HUES48 (cell line): Measurements from ENCODE around the gene GPR34.
"Not testable (repeated sequence)": the region's sequence is repeated elsewhere in the genome, so short reads cannot be mapped to it uniquely, and the experiment has no call there.

ENCODE experiments used
- H3K27ac ChIP-seq: one replicate; pipeline ENCODE4 v1.7.0; 2013; ENCODE audit warnings: low read depth, low read length, inconsistent platforms
- H3K27me3 ChIP-seq: 2 replicates; pipeline ENCODE4 v1.6.1; 2013; ENCODE audit warnings: mild to moderate bottlenecking, low read length; ENCODE audit not compliant: control insufficient read depth, insufficient read depth
- H3K36me3 ChIP-seq: 2 replicates; pipeline ENCODE4 v1.6.1; 2013; ENCODE audit warnings: low read length; ENCODE audit not compliant: control insufficient read depth, insufficient read depth
- H3K4me1 ChIP-seq: 2 replicates; pipeline ENCODE4 v1.6.1; 2013; ENCODE audit warnings: mild to moderate bottlenecking, low read length; ENCODE audit not compliant: control insufficient read depth, insufficient read depth
- H3K4me3 ChIP-seq: 2 replicates; pipeline ENCODE4 v1.5.1; 2013; ENCODE audit warnings: mild to moderate bottlenecking, low read depth, low read length
- H3K9ac ChIP-seq: 2 replicates; pipeline ENCODE4 v1.6.1; 2013; ENCODE audit warnings: mild to moderate bottlenecking, low read depth, low read length, moderate library complexity
- H3K9me3 ChIP-seq: 2 replicates; pipeline ENCODE4 v1.6.1; 2013; ENCODE audit warnings: low read length; ENCODE audit not compliant: control insufficient read depth, insufficient read depth

Gene GPR34

GRCh38 chrX:41688835-41689234 is at the start of gene GPR34:
Gene GPR34, plus strand, starts transcription at chrX:41688973. Its CDS starts 6,661 bp downstream, at chrX:41695634.
- Histone ChIP-seq H3K27me3 (no peaks in the 10 kb centered on the region), H3K27ac (no peak within 1 kb of the TSS), H3K9ac (no peak within 1 kb of the TSS), H3K36me3 (no peaks in the 10 kb centered on the region), H3K9me3 (no peaks in the 10 kb centered on the region), H3K4me1 (no peaks in the 10 kb centered on the region), H3K4me3 (no peak within 1 kb of the TSS)

- H3K27me3 ChIP-seq, H3K27ac ChIP-seq, H3K9ac ChIP-seq, H3K4me3 ChIP-seq, H3K36me3 ChIP-seq: not testable (repeated sequence)
- Histone ChIP-seq H3K9me3 (peaks cover 15% of the 10 kb centered on the region), H3K4me1 (peaks cover 14% of the 10 kb centered on the region)
These were observed 42.6 kb upstream of the GPR34 start for GRCh38 chrX:41646201-41646600.

- Histone ChIP-seq H3K4me3 (no peak overlapping the region), H3K9ac (no peak overlapping the region), H3K36me3 (peaks cover 22% of the 10 kb centered on the region), H3K9me3 (no peaks in the 10 kb centered on the region; the same call in 1 of the 2 replicates), H3K4me1 (peaks cover 7% of the 10 kb centered on the region), H3K27me3 (no peaks in the 10 kb centered on the region), H3K27ac (no peak overlapping the region)
These were observed 35.6 kb upstream of the GPR34 start for GRCh38 chrX:41653125-41653524.

GRCh38 chrX:41655101-41655500 is 33.7 kb upstream of the GPR34 start:
- Histone ChIP-seq H3K27me3 (no peaks in the 10 kb centered on the region), H3K9ac (no peak overlapping the region), H3K9me3 (no peaks in the 10 kb centered on the region; the same call in 1 of the 2 replicates), H3K27ac (no peak overlapping the region), H3K4me1 (peaks cover 7% of the 10 kb centered on the region), H3K4me3 (no peak overlapping the region), H3K36me3 (peaks cover 42% of the 10 kb centered on the region)

GRCh38 chrX:41655631-41656030 is 33.1 kb upstream of the GPR34 start:
- H3K9me3 ChIP-seq = no peaks in the 10 kb centered on the region; the same call in 1 of the 2 replicates
- peaks cover 48% of the 10 kb centered on the region for H3K36me3 ChIP-seq
- no peak overlapping the region for H3K9ac ChIP-seq
- H3K27ac ChIP-seq = no peak overlapping the region
- H3K4me3 ChIP-seq = no peak overlapping the region
- peaks cover 7% of the 10 kb centered on the region for H3K4me1 ChIP-seq
- no peaks in the 10 kb centered on the region for H3K27me3 ChIP-seq

- H3K4me3 ChIP-seq = no peak overlapping the region
These were observed 27.2 kb upstream of the GPR34 start for GRCh38 chrX:41661366-41662095.

GRCh38 chrX:41664375-41664901 is 24.3 kb upstream of the GPR34 start:
- H3K27me3 ChIP-seq = no peaks in the 10 kb centered on the region
- H3K27ac ChIP-seq = no peak overlapping the region
- H3K9ac ChIP-seq = no peak overlapping the region
- no peak overlapping the region for H3K4me3 ChIP-seq
- H3K4me1 ChIP-seq = peaks cover 15% of the 10 kb centered on the region
- H3K9me3 ChIP-seq = no peaks in the 10 kb centered on the region
- H3K36me3 ChIP-seq = peaks cover 28% of the 10 kb centered on the region

More at GRCh38 chrX:41661366-41662095, 27.2 kb upstream of the GPR34 start:
- peaks cover 51% of the 10 kb centered on the region for H3K36me3 ChIP-seq
- H3K9ac ChIP-seq = no peak overlapping the region; the same call in 1 of the 2 replicates
- H3K9me3 ChIP-seq = no peaks in the 10 kb centered on the region
- peaks cover 6% of the 10 kb centered on the region; the same call in 1 of the 2 replicates for H3K4me1 ChIP-seq
- no peak overlapping the region for H3K27ac ChIP-seq
- no peaks in the 10 kb centered on the region for H3K27me3 ChIP-seq

- Histone ChIP-seq H3K27ac (no peak overlapping the region), H3K4me1 (peaks cover 15% of the 10 kb centered on the region), H3K9me3 (no peaks in the 10 kb centered on the region), H3K4me3 (no peak overlapping the region), H3K9ac (no peak overlapping the region), H3K36me3 (peaks cover 23% of the 10 kb centered on the region), H3K27me3 (no peaks in the 10 kb centered on the region)
These were observed 23.9 kb upstream of the GPR34 start for GRCh38 chrX:41664908-41665307.

GRCh38 chrX:41665686-41666085 is 23.1 kb upstream of the GPR34 start:
- Histone ChIP-seq H3K4me3 (no peak overlapping the region), H3K27ac (no peak overlapping the region), H3K9ac (no peak overlapping the region), H3K27me3 (no peaks in the 10 kb centered on the region), H3K4me1 (peaks cover 15% of the 10 kb centered on the region), H3K9me3 (no peaks in the 10 kb centered on the region), H3K36me3 (peaks cover 16% of the 10 kb centered on the region; the same call in 1 of the 2 replicates)

GRCh38 chrX:41666251-41666650 is 22.5 kb upstream of the GPR34 start:
- Histone ChIP-seq H3K27ac (no peak overlapping the region), H3K4me1 (peaks cover 15% of the 10 kb centered on the region), H3K36me3 (peaks cover 16% of the 10 kb centered on the region; the same call in 1 of the 2 replicates), H3K27me3 (no peaks in the 10 kb centered on the region), H3K9me3 (no peaks in the 10 kb centered on the region), H3K4me3 (no peak overlapping the region), H3K9ac (no peak overlapping the region)

- no peak overlapping the region for H3K9ac ChIP-seq
- H3K4me1 ChIP-seq = peaks cover 20% of the 10 kb centered on the region
- no peaks in the 10 kb centered on the region for H3K9me3 ChIP-seq
- no peak overlapping the region for H3K27ac ChIP-seq
- H3K36me3 ChIP-seq = peaks cover 9% of the 10 kb centered on the region; the same call in 1 of the 2 replicates
- H3K4me3 ChIP-seq = no peak overlapping the region
- H3K27me3 ChIP-seq = no peaks in the 10 kb centered on the region
These were observed 21.1 kb upstream of the GPR34 start for GRCh38 chrX:41667631-41668030.
